Vagina (tissue), 2 donors: ENCODE measurements around the gene CHD9. TPM values are rescaled to one million over a fixed set of nuclear protein-coding genes. Genes with fewer than 3 reads are reported as not detected.
"Not testable (repeated sequence)": the region's sequence is repeated elsewhere in the genome, so short reads cannot be mapped to it uniquely, and the experiment has no call there.

Experiments used
- DNase-seq, 2 donors: peaks; one replicate each; pipeline ENCODE4 v3.0.0-alpha.2; 2017; ENCODE audit errors: extremely low spot score in 2 of 2
- H3K27ac ChIP-seq: fragments of 200-600 bp; sonication (generic); one replicate; pipeline ENCODE4 v1.5.1; 2019
- H3K27me3 ChIP-seq: fragments of 200-600 bp; sonication (generic); one replicate; pipeline ENCODE4 v1.5.1; 2019
- H3K36me3 ChIP-seq, 2 donors: fragments of 200-600 bp; sonication (generic); one replicate each; pipeline ENCODE4 v1.5.1; 2017 to 2019
- H3K4me1 ChIP-seq: fragments of 200-600 bp; sonication (generic); one replicate; pipeline ENCODE4 v1.5.1; 2019
- H3K4me3 ChIP-seq, 2 donors: fragments of 200-600 bp; sonication (generic); 1 replicate in 1 of 2; 2 replicates in 1 of 2; pipeline ENCODE4 v1.5.1; 2016 to 2019
- H3K9me3 ChIP-seq: fragments of 200-600 bp; sonication (generic); one replicate; pipeline ENCODE4 v1.5.1; 2019
- CTCF ChIP-seq, 3 experiments: fragments of 450-650 bp in 2 of 3; fragments of 200-600 bp in 1 of 3; sonication (generic) in 1 of 3; IDR thresholded peaks; one replicate each; pipeline ENCODE4 v1.5.1; 2017 to 2019; ENCODE audit warnings: antibody characterized with exemption in 3 of 3, mild to moderate bottlenecking in 2 of 3, moderate library complexity in 2 of 3
- POLR2A ChIP-seq, 2 donors: fragments of 450-650 bp; IDR thresholded peaks; one replicate each; pipeline ENCODE4 v1.6.1; 2017; ENCODE audit warnings: antibody characterized with exemption in 2 of 2, mild to moderate bottlenecking in 2 of 2, moderate library complexity in 2 of 2
- POLR2AphosphoS5 ChIP-seq, 2 donors: sonication (generic); formaldehyde crosslinking; IDR thresholded peaks; one replicate each; pipeline ENCODE4 v1.9.0; 2017; ENCODE audit warnings: antibody characterized with exemption in 2 of 2, mild to moderate bottlenecking in 2 of 2, low read depth in 1 of 2; ENCODE audit not compliant: insufficient read depth in 1 of 2
- intact Hi-C: fragments of 100-400 bp; cut with DNase I; formaldehyde crosslinking; loops from one replicate; pipeline ENCODE4 v1.15.1; 2023
- total RNA-seq: library from RNA; depleted of rRNA; stranded (reverse); fragments of >200 nt; gene quantifications from one replicate; pipeline ENCODE4 v1.2.3, GENCODE V29; 2016

Gene CHD9
- total RNA-seq, 1 donor from 2014 or later, result 77.6 TPM

GRCh38 chr16:53069772-53070171, 15.0 kb downstream of the CHD9 start:
- Histone ChIP-seq H3K27me3 (no peaks in the 10 kb centered on the region), H3K4me3 (no peak overlapping the region), H3K9me3 (no peaks in the 10 kb centered on the region), H3K36me3 (no peaks in the 10 kb centered on the region), H3K27ac (no peak overlapping the region), H3K4me1 (peaks cover 24% of the 10 kb centered on the region)
- intact Hi-C loops, result no loop called here
- TF ChIP-seq CTCF (IDR thresholded peaks at IDR 0.05), result no peak
- no peak for TF ChIP-seq POLR2AphosphoS5 (IDR thresholded peaks at IDR 0.05; ENCODE audit: insufficient read depth in 1 of 2, low read depth in 1 of 2)
- no peak for TF ChIP-seq POLR2A (IDR thresholded peaks at IDR 0.05)
- DNase-seq, result no peak

GRCh38 chr16:53071748-53072301, 17.0 kb downstream of the CHD9 start:
- Histone ChIP-seq H3K27ac (no peak overlapping the region), H3K4me1 (peaks cover 16% of the 10 kb centered on the region), H3K27me3 (no peaks in the 10 kb centered on the region), H3K36me3 (no peaks in the 10 kb centered on the region), H3K4me3 (no peak overlapping the region), H3K9me3 (no peaks in the 10 kb centered on the region)
- DNase-seq, result no peak
- no peak for TF ChIP-seq POLR2A (IDR thresholded peaks at IDR 0.05)
- TF ChIP-seq CTCF (IDR thresholded peaks at IDR 0.05), result no peak
- TF ChIP-seq POLR2AphosphoS5 (IDR thresholded peaks at IDR 0.05; ENCODE audit: insufficient read depth in 1 of 2, low read depth in 1 of 2), result no peak
- intact Hi-C loops, result no loop called here

GRCh38 chr16:53073022-53073421, 18.2 kb downstream of the CHD9 start:
- H3K27me3 ChIP-seq, result no peaks in the 10 kb centered on the region
- no peak for DNase-seq
- no peak overlapping the region for H3K4me3 ChIP-seq
- H3K27ac ChIP-seq, result no peak overlapping the region
- H3K4me1 ChIP-seq, result peaks cover 16% of the 10 kb centered on the region
- H3K36me3 ChIP-seq, result no peaks in the 10 kb centered on the region
- intact Hi-C loops, result no loop called here
- no peaks in the 10 kb centered on the region for H3K9me3 ChIP-seq
- no peak for TF ChIP-seq CTCF (IDR thresholded peaks at IDR 0.05)
- no peak for TF ChIP-seq POLR2AphosphoS5 (IDR thresholded peaks at IDR 0.05; ENCODE audit: insufficient read depth in 1 of 2, low read depth in 1 of 2)
- TF ChIP-seq POLR2A (IDR thresholded peaks at IDR 0.05), result no peak

- H3K9me3 ChIP-seq, H3K27me3 ChIP-seq, H3K4me3 ChIP-seq, H3K27ac ChIP-seq, DNase-seq, intact Hi-C loops, H3K36me3 ChIP-seq: not testable (repeated sequence)
- peaks cover 25% of the 10 kb centered on the region for H3K4me1 ChIP-seq
Measured at GRCh38 chr16:53074296-53074695, 19.5 kb downstream of the CHD9 start.

- H3K36me3 ChIP-seq, H3K27me3 ChIP-seq, H3K4me3 ChIP-seq, H3K27ac ChIP-seq, H3K9me3 ChIP-seq, intact Hi-C loops, DNase-seq: not testable (repeated sequence)
- H3K4me1 ChIP-seq, result peaks cover 37% of the 10 kb centered on the region
Measured at GRCh38 chr16:53075461-53075860, 20.7 kb downstream of the CHD9 start.

- H3K4me1 ChIP-seq, result peaks cover 47% of the 10 kb centered on the region
- intact Hi-C loops, result no loop called here
- no peaks in the 10 kb centered on the region for H3K9me3 ChIP-seq
- DNase-seq, result no peak
- TF ChIP-seq CTCF (IDR thresholded peaks at IDR 0.05) (no peak), POLR2AphosphoS5 (IDR thresholded peaks at IDR 0.05; ENCODE audit: insufficient read depth in 1 of 2, low read depth in 1 of 2) (no peak), POLR2A (IDR thresholded peaks at IDR 0.05) (no peak)
- no peak overlapping the region for H3K4me3 ChIP-seq
- no peaks in the 10 kb centered on the region for H3K36me3 ChIP-seq
- no peak overlapping the region for H3K27ac ChIP-seq
- no peaks in the 10 kb centered on the region for H3K27me3 ChIP-seq
Measured at GRCh38 chr16:53078247-53078646, 23.5 kb downstream of the CHD9 start.
